Stimulated activated CD8-positive, alpha-beta memory T cell treated with anti-CD3 and anti-CD28 coated beads, Interleukin-4, amount 100 ng/mL, for 48 hours (primary cell): ENCODE measurements around the gene UNC13A.

ENCODE experiments used
- DNase-seq: peaks from one replicate; pipeline ENCODE4 v3.0.0-alpha.2; 2020

The UNC13A gene

DNA sequence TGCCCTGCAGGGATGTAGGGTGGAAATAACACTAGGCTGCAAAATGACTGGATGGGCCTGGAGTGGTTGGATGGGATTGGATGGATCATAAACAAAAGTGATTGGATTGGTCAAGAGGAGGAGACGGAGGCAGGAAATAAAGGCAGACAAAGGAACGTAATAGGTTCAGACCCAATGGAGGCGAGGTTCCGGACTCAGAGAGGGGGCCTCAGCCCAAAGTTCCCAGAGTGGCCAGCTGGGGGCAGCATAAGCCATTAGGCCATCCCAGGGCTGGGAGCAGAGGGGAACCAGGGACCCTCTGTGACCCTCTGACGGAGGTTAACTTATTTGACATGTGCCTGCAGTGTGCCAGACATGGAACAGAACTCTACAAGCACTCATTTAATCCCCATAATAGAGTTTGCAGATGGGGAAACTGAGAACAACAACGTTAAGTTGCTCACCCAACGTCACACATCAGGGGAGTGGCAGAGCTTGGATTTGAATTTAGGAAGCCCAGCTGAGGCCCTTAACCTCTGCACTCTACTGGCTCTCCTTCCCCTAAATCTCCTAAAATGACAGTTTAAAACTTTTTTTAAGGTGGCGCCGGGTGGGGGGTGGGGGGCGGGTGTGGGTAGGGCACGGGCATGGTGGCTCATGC, 15.8 kb upstream of the UNC13A start:
- DNase-seq = peak; percentile 91

DNA sequence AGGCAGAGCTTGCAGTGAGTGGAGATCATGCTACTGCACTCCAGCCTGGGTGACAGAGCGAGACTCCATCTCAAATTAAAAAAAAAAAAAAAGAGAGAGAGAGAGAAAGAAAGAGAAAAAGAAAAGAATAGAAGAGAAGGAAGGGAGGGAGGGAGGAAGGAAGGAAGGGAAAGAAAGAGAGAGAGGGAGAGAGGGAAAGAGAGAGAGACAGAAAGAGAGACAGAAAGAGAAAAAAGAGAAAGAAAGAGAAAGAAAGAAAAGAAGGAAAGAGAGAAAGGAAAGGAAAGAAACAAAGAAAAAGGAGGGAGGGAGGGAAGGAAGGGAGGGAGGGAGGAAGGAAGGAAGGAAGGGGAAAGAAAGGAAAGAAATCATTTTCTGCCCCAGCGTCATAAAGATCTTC, 7.0 kb upstream of the UNC13A start:
- DNase-seq = no peak

DNA sequence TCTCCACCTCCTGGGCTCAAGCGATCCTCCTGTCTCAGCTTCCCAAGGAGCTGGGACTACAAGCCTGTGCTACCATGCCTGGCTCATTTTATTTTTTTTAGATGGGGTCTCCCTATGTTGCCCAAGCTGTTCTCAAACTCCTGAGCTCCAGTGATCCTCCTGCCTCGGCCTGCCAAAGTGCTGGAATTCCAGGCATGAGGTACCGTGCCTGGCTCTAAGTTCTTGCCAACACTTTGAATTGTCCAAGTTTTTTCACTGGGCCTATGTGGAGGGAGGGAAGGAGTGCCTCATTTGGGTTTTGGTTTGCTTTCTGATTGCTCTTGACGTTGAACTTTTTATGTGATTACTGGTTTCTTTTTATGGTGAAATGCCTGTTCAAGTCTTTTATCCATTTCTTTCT, 4.4 kb upstream of the UNC13A start:
- no peak for DNase-seq

DNA sequence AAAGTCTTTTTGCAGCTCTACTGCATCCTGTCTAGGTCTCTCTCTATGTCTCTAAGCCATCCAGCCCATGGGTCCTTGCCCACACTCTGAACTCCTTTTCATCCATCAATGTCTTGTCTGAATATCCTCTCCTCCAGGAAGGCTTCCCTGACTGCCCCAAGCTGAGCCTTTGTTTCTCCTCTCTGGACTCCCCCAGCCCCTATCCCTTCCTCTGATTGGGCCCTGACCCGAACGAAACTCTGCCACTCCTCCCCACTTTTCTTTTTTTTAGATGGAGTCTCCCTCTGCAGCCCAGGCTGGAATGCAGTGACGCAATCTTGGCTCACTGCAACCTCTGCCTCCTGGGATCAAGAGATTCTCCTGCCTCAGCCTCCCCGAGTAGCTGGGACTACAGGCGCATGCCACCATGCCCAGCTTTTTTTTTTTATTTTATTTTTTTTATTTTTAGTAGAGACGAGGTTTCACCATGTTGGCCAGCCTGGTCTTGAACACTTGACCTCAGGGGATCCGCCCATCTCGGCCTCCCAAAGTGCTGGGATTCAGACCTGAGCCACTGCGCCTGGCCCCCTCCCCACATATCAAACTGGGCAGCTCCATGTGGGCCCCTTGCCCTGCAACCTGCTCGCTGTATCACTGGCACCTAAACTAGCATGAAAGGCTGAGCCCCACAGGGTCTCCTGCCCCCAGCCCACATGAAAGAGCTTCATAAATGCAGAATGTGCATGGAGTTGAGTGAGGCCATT, 870 bp upstream of the UNC13A start:
- DNase-seq = no peak

DNA sequence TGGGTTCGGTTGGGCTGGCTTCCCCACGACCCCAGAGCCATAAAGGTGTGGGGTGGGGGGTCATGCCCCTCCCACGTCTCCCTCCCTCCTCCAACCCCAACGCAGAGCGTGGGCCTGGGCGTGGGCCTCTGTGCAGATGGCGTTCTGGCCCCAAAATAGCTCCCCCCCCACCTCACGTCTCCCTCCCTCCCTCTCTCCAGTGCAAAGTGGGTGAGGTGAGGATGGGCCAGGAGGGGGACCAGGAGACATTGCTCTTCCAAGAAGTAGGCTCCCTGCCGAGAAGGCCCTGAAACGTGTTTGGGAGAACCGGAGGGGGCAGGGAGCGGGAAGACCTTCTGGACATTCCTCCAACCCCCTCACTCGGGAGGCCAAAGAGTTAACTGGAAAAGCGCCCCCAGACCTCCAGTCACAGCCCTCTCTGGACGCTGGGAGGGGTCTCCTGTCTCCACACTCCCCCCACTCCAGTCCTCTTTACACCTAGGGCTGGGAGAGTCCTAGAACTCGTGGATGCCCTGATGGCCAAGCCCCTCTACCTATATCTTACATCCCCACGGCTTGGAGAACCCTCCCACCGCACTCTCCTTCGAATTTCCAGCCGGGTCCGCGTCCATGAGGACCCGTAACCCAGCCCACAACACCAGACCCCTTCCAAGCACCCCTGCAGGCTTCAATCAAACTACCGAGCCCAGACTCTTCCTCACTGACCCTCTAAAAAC, 855 bp downstream of the UNC13A start:
- no peak for DNase-seq

DNA sequence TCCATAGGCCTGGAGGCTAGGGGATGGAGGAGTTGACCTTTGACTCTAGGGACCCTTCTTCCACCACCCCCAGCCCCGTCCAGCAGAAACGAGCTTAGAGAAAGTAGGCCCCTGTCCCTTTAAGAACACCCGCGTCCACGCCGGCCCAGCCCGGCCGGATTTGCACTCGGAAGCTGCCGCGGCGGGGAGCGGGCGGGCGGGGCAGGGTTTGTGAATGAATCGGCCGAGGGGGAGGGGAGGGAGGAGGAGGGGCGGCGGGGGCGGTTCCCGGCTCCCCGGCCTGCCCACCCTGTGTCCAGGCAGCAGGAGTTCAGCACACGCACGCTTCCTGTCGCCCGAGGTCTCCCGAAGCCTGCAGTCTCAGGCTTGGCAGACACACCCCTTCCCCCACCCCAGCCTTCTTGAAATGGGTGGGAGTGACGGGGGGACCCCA, 1.5 kb downstream of the UNC13A start:
- no peak for DNase-seq

DNA sequence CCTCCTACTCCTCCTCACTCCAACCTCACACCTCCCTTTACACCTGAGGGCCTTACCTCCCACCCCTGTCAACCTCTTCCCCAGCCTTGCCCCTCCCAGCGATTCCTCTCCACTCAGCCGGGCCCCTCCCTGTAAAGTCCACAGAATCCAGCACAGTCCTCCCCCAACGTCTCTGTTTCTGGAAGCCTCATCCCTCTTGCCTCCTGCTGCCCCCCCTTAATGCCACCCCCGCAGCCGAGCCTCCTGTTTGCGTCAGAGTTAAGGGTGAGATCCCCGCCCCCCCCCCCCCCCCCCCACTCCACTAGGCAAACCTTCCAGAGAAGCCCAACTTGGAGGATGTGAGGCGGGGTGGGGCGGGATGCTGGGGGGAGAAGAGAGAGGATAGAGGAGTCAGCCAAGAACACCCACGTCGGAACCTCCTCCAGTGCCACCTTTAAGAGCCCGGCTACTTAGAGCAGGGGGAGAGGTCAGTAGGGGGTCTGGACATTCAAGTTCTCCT, 2.1 kb downstream of the UNC13A start:
- DNase-seq = no peak

DNA sequence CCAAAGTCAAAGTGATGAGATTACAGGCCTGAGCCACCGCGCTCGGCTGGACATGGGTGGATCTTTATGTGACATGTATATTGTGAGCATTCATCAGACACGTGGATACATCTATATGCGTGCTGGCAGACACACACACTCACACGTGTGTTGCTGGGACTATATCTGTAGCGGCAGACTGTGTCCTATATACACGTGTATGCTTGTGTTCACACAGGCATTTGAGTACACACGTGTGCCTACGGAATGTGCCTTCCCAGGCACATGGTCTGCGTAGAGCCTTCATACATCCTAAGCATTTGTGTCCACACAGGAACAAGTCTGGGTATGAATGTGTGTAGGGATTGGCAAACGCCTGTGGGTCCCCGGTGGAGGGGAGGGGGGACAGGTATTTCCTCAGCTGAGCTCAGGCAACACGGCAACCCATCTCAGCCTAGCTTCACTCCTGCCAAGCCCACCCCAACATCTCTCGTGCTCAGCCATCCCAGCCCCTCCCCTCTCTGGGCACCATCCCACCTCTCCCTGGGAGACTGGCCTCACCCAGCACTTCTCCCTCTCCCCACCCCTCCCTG, 2.6 kb downstream of the UNC13A start:
- DNase-seq = no peak

DNA sequence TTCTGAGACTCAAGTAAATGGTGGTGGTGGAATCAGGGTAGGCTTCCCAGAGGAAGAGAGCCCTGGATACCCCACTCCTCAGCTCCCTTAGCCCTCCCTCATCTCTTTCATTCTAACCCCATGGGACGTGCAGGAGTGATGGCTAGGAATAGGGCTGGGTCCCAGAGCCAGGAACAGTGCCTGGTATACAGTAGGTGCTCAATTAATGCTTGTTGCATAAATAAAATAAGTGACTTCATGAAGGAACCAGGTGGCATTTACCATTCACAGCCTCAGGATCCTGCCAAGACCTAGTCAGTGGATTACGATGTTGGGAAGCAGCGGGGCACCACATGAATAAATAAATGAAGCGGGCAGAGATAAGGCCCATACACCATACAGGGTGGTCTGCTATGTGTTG, 3.9 kb downstream of the UNC13A start:
- DNase-seq = no peak

DNA sequence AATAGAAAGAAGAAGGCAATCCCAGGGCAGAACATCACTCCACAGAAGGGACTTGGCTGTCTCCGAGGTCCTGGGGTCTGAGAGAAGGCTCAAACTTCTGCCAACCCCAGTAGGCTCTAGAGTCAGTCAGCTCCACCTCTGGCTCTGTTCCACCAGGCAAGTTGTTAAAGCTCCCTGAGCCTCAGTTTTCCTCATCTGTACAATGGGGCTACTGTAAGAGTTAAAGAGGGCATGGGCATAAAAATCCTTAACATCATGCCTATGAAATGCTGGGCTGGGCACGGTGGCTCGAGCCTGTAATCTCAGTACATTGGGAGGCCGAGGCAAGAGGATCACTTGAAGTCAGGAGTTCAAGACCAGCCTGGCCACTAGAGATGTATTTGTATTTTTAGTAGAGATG, 5.1 kb downstream of the UNC13A start:
- no peak for DNase-seq

DNA sequence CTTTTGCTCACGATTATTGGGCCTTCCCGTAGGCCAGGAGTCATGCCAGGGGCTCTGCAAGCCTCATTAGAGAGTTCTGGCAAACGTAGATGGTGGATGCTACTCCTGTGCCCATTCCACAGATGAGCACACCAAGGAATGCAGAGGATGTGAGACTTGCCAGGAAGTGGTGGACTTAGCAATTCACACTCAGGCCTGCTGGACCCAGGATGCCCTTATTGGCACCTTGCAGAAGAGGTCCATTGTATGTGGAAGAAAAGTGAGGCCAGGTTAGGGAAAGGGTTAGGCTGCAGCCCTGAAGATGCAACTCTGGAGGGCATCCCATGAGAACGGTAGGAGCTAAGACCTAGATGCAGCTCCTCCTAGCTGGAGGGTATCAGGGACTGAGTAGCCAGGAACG, 5.9 kb downstream of the UNC13A start:
- no peak for DNase-seq

DNA sequence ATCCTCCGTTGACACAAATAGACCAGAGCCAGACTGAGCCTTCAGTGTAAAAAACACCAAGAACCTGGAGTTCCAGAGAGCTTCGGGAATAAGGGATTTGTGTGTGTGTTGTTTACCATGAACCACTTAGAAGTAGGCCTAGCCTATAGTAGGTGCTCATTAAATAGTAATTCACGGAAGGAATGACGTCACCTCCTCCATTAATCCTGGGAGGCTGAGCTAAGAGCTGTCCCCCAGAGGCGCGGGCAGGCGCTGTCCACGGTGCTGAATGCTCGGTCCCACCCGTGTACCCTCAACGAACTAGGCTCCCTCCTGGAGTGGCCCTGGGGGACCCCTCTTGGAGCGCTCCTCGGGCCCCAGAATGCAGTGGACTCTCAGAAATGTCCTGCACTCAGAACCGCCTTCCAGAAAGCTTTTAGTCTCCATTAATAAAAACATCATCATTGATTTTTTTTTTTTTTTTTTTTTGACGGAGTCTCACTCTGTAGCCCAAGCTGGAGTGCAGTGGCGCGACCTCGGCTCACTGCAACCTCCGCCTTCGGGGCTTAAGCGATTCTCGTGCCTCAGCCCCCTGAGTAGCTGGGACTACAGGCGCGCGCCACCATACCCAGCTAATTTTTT, 6.5 kb downstream of the UNC13A start:
- peak; percentile 70 for DNase-seq

DNA sequence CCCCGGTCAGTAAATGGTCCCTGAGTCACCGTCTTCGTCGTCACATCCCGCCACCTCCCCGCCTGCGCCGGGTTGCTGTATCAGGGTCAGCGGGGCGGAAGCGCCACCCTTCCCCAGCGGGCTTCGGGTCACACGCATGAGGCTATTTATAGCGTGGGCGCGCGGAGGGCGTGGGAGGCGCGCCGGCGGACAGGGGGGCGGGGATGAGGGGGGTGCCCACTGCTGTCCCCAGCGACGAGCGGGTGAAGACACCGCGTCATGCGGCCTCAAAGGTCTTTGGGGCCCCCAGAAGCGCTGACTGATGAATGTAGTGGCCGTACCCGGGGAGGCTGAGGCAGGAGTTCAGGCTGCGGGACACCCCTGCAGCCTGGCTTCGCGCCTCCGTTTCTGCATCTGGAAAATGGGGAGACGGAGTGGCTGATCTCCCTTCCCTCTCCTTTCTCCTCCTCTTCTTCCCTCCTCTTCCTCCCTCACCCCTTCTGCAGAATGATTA, 7.9 kb downstream of the UNC13A start:
- peak; percentile 71 for DNase-seq

DNA sequence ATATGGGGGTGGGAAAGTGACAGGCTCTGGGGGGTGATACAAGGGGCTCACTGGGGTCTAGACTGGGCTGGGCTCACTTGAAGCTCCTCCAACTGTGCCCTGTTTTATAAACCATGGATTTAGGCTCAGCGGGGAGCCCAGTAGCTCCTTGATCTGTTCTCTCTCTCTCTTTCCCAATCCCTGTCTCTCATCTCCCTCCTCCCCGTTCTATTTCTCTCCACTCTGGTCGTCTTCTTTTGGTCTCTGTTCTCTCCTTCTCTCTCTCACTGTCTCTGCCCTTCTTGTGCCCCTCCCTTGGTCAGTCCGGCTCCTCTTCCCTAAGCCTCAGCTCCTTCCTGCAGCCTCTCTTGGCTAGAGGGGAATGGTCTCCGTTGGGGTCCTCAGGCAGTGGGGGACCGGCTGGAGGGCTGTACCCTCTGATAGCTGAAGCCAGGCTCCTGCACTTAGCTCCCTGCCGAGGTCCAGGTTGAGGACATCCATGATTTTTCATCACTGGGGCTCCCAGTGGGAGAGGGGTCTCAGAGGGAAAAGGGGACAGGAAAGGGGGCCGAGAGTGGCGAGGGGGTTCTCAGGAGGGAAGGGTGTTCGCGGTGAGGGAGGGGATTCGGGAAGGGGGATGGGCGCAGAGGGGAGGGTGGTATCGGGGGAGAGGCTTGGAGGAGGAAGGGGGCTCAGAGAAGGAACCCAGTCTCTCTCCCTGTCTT, 8.5 kb downstream of the UNC13A start:
- no peak for DNase-seq

DNA sequence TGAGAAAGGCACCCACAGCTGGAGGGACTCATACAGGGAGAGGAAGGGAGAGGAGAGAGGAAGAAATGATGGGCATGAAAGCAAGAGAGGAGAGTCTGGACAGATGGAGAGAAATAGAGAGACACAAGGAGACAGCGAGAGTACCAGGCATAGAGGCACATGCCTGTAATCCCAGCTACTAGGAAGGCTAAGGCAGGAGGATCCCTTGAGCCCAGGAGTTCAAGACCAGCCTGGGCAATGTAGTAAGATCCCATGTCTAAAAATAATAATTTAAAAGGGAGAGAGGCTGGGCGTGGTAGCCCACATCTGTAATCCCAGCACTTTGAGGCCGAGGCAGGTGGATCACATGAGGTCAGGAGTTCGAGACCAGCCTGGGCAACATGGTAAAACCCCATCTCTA, 9.3 kb downstream of the UNC13A start:
- no peak for DNase-seq

DNA sequence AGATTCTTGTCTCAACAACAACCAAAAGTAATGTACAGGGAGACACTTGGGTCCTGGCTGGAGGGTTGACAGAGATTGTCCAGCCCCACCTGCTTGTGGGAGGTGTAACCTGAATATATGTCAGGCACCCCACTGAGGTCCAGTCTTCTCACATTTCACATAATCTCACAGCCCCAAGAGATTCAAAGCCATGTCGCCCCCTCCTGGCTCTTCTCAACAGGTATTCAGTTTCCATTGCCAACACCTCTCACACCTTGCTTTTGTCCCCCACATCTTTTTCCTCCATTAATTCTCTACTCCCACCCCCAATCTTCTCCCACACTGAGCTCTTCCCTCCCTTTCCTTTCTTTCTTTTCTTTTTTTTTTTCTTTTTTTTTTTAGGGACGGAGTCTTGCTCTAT, 11.2 kb downstream of the UNC13A start:
- DNase-seq = no peak

DNA sequence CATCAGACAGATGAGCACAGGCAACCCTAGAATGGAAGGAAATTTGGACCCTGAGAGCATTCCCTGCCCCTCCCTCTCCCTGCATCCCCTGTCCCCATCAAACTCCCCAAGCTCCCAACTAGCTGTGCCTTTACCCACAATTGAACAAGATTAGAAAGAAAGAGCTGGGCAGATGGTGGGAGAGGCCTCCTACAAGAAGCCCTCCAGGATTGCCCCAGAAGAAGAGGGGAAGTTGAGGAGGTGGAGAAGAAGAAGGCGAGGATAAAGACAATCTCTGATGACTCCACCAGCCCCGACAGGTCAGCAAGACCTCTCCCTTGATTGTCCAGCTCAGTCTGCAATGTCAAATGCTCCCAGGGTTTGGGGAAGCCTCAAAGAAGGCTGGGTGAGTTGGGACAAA, 11.9 kb downstream of the UNC13A start:
- no peak for DNase-seq

DNA sequence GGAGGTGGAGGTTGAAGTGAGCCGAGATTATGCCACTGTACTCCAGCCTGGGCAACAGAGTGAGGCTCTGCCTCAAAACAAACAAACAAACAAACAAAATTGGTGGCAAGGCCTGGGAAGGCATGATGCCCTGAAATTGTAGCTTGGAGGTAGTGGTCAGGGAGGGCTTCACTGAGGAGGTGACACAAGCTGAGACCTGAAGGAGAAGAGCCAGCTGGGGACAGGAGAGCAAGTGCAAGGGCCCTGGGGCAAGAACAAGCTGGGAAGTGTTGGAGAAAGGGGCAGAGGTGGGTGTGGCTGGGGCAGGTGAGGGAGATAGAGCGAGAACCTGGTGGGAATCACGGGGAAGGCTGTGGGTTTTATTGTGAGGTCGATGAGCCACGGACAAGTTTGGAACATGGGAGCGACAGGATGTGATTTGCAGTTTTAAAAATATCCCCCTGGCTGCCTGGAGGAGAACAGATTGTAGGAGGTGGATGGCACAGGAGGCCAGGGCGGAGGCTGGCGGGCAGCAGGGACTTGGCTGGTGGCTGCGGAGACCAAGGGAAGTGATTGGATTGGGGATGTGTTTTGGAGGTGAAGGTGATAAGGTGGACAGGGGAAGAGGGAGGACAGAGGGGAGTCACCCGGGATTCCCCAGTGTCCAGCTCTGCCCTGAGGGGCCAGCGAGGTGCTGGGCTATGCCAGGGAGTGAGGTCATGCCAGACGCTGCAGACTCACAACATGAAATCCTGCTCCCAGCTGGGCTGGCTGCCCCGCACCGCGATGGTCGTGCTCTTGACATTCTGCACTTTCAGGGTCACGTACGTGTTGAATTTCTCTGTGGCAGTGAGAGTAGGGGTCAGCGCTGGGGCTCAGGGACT, 14.0 kb downstream of the UNC13A start:
- DNase-seq = no peak

DNA sequence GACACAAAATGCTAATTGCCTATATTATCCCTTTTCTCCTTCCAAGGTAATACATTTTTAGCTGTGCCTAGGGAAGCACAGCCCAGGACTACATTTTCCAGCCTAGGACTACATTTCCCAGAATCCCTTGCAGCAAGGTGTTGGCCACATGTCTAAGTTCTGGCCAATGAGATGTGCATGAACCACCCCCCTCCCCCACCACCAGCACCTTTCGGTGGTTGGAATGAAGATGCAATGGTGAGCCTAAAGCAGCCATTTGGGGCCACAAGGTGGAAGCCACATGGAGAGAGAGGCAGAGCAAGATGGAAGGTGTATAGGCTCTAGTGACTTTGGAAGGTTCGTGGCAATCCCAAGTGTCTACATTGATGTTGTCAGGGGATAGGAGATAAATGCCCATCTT, 16.2 kb downstream of the UNC13A start:
- peak; percentile 40 for DNase-seq

DNA sequence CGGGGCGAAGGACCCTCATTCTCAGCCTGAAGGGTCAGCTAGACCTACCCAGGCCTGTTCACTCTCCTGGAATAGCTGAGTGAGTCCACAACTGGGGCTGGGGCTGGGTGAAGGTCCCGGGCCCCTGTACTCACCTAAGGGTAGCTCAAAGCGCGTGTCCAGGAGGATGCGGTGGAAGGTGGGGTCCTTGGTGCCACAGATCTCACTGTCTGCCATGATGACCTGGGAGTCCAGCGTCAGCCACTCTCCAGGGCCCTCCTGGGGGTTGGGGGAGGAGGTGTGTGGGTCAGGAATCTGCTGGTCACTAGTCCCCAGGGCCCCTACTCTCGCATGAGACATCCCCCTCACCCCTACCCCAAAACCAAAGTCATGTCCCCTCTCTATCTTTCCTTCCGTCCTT, 18.7 kb downstream of the UNC13A start:
- no peak for DNase-seq

DNA sequence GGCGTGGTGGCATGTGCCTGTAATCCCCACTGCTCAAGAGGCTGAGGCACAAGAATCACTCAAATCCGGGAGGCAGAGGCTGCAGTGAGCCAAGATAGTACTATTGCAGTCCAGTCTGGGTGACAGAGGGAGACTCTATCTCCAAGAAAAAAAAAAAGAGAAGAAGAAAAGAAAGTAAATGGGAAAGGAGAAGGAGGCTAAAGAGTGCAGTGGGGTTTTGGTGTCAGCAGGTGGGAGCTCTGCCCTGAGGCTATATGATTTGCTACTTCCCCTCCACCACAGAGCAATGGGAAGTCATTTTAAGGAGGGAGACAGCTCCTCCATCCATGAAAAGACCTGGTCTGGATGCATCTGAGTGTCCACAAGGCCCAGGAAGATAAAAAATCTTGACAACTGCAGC, 23.1 kb downstream of the UNC13A start:
- no peak for DNase-seq
